Measurements from ENCODE around the gene OR10S1.
"Not testable (repeated sequence)": the region's sequence is repeated elsewhere in the genome, so short reads cannot be mapped to it uniquely, and the experiment has no call there.

The OR10S1 gene

GRCh38 chr11:123977731-123978347 is at the start of gene OR10S1:
OR10S1 (minus strand) TSS chr11:123977781; CDS start chr11:123977664, 117 bp downstream.
- no peak for DNase-seq (ENCODE audit: low read depth, low spot score)

GRCh38 chr11:124026498-124026897 is 48.9 kb upstream of the OR10S1 start, which contains the start of gene OR10G8:
OR10G8 (plus strand) TSS chr11:124026798; CDS start chr11:124029623, 2,825 bp downstream.
- no peak for DNase-seq (ENCODE audit: low read depth, low spot score)

GRCh38 chr11:124015837-124016236 is 38.3 kb upstream of the OR10S1 start:
- DNase-seq (ENCODE audit: low read depth, low spot score): not testable (repeated sequence)

GRCh38 chr11:124012697-124013096 is 35.1 kb upstream of the OR10S1 start, which contains the start of gene OR10G4:
OR10G4 (plus strand) TSS chr11:124012997; CDS start chr11:124015575, 2,578 bp downstream.
- DNase-seq (ENCODE audit: low read depth, low spot score): no peak

- DNase-seq (ENCODE audit: low read depth, low spot score): no peak
Observed at GRCh38 chr11:123995119-123995518, 17.5 kb upstream of the OR10S1 start, which contains the start of gene OR10G6. OR10G6 (minus strand) TSS chr11:123995161; CDS start chr11:123995161, 0 bp downstream.

GRCh38 chr11:123979311-123979710 is 1.7 kb upstream of the OR10S1 start:
- no peak for DNase-seq (ENCODE audit: low read depth, low spot score)

GRCh38 chr11:123976770-123977560 is 616 bp downstream of the OR10S1 start:
- no peak for DNase-seq (ENCODE audit: low read depth, low spot score)

- DNase-seq (ENCODE audit: low read depth, low spot score): no peak
Observed at GRCh38 chr11:123973816-123974215, 3.8 kb downstream of the OR10S1 start.

GRCh38 chr11:123956752-123957151 is 20.8 kb downstream of the OR10S1 start:
- DNase-seq (ENCODE audit: low read depth, low spot score): no peak

- DNase-seq (ENCODE audit: low read depth, low spot score): no peak
Observed at GRCh38 chr11:123945132-123945531, 32.4 kb downstream of the OR10S1 start.

- no peak for DNase-seq (ENCODE audit: low read depth, low spot score)
Observed at GRCh38 chr11:123943738-123944137, 33.8 kb downstream of the OR10S1 start, which contains the start of gene OR6T1. OR6T1 (minus strand) TSS chr11:123943838; CDS start chr11:123943838, 0 bp downstream.

GRCh38 chr11:123942413-123942812 is 35.2 kb downstream of the OR10S1 start:
- no peak for DNase-seq (ENCODE audit: low read depth, low spot score)

GRCh38 chr11:123939317-123939716 is 38.3 kb downstream of the OR10S1 start, which contains the start of gene OR4D5:
OR4D5 (plus strand) TSS chr11:123939617; CDS start chr11:123939617, 0 bp downstream.
- DNase-seq (ENCODE audit: low read depth, low spot score): no peak

Data from brain pericyte (primary cell).